HFFc6 (cell line): Measurements from ENCODE around the gene SENP7. TPM values are rescaled to one million over a fixed set of nuclear protein-coding genes. Genes with fewer than 3 reads are reported as not detected.
A peak's percentile ranks its signal among the peaks of the same experiment; 100 is the strongest.

ENCODE experiments used
- DNase-seq: peaks from one replicate; pipeline ENCODE4 v3.0.0-alpha.2; 2018
- H3K27ac Mint-ChIP-seq: 2 replicates; pipeline ENCODE4 v1.8.0; 2020; ENCODE audit warnings: mild to moderate bottlenecking, mixed read lengths
- H3K27me3 Mint-ChIP-seq: 2 replicates; pipeline ENCODE4 v1.8.0; 2021; ENCODE audit warnings: mild to moderate bottlenecking, moderate library complexity, mixed read lengths; ENCODE audit not compliant: insufficient read depth
- H3K36me3 Mint-ChIP-seq: 2 replicates; pipeline ENCODE4 v1.8.0; 2021; ENCODE audit warnings: low read depth, mixed read lengths
- H3K4me1 Mint-ChIP-seq: 2 replicates; pipeline ENCODE4 v1.8.0; 2020; ENCODE audit warnings: low read depth, mixed read lengths
- H3K4me3 Mint-ChIP-seq: 2 replicates; pipeline ENCODE4 v1.8.0; 2020; ENCODE audit warnings: mild to moderate bottlenecking, moderate library complexity, mixed read lengths
- H3K9me3 Mint-ChIP-seq: 2 replicates; pipeline ENCODE4 v1.8.0; 2020; ENCODE audit warnings: mild to moderate bottlenecking, mixed read lengths
- total RNA-seq, 6 experiments: library from RNA; stranded (reverse); fragmentation: NEBNext Ultra II Directional; extraction: Animal tissue kit (Norgen Biotek cat#: 25700); gene quantifications; 2 replicates in 1 of 6; 3 replicates in 5 of 6; pipeline ENCODE4 v1.2.3, GENCODE V29; 2021
- TF ChIP-seq, protein P1 (sequence below): fragments of 200-600 bp; sonication (generic); IDR thresholded peaks from 2 replicates; pipeline ENCODE4 v1.5.0; 2021; ENCODE audit warnings: antibody characterized with exemption, mild to moderate bottlenecking

The SENP7 gene
- total RNA-seq, 6 experiments from 2014 or later: 4.1 to 6.7 (median 5.6) TPM

- Mint-ChIP-seq H3K4me3 (no peak overlapping the region), H3K36me3 (peaks cover 20% of the 10 kb centered on the region), H3K27ac (no peak overlapping the region), H3K27me3 (0 out of 2 replicates have a peak, but pooled peaks cover 2% of the 10 kb centered on the region), H3K4me1 (peaks cover 9% of the 10 kb centered on the region), H3K9me3 (peaks cover 17% of the 10 kb centered on the region)
- DNase-seq: no peak
- TF ChIP-seq, protein P1, sequence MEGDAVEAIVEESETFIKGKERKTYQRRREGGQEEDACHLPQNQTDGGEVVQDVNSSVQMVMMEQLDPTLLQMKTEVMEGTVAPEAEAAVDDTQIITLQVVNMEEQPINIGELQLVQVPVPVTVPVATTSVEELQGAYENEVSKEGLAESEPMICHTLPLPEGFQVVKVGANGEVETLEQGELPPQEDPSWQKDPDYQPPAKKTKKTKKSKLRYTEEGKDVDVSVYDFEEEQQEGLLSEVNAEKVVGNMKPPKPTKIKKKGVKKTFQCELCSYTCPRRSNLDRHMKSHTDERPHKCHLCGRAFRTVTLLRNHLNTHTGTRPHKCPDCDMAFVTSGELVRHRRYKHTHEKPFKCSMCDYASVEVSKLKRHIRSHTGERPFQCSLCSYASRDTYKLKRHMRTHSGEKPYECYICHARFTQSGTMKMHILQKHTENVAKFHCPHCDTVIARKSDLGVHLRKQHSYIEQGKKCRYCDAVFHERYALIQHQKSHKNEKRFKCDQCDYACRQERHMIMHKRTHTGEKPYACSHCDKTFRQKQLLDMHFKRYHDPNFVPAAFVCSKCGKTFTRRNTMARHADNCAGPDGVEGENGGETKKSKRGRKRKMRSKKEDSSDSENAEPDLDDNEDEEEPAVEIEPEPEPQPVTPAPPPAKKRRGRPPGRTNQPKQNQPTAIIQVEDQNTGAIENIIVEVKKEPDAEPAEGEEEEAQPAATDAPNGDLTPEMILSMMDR: no peak
Measured at GRCh38 chr3:101303836-101304235, 209.2 kb downstream of the SENP7 start.

GRCh38 chr3:101303089-101303731 lies 209.8 kb downstream of the SENP7 start:
- no peak for DNase-seq
- Mint-ChIP-seq H3K4me1 (peaks cover 9% of the 10 kb centered on the region), H3K36me3 (peaks cover 14% of the 10 kb centered on the region), H3K9me3 (peaks cover 12% of the 10 kb centered on the region), H3K27me3 (0 out of 2 replicates have a peak, but pooled peaks cover 2% of the 10 kb centered on the region), H3K4me3 (no peak overlapping the region), H3K27ac (no peak overlapping the region)
- TF ChIP-seq, protein P1: no peak

- TF ChIP-seq, protein P1: no peak
- H3K36me3 Mint-ChIP-seq: peaks cover 10% of the 10 kb centered on the region
- peaks cover 17% of the 10 kb centered on the region for H3K9me3 Mint-ChIP-seq
- DNase-seq: no peak
- H3K4me3 Mint-ChIP-seq: no peak overlapping the region
- H3K27ac Mint-ChIP-seq: no peak overlapping the region
- peaks cover 9% of the 10 kb centered on the region for H3K4me1 Mint-ChIP-seq
- peaks cover 6% of the 10 kb centered on the region; the same call in 1 of the 2 replicates for H3K27me3 Mint-ChIP-seq
Measured at GRCh38 chr3:101300073-101300472, 212.9 kb downstream of the SENP7 start.

DNA sequence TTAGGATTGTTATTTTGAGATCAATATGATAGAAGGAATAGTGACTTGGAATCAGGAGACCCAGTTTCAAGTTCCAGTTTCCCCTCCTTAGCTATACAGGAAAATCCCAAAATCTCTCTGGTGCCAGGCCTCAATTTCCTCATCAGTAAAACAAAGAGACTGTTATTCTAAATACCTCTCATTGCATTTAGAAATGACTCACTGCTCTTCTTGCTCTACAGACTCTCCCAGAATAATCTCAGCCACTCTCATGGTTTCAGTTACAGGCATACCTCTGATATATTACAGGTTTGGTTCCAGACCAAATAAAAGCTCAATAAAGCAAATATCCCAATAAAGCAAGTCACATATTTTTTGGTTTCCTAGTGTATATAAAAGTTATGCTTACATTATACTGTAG lies 221.0 kb downstream of the SENP7 start:
- peaks cover 12% of the 10 kb centered on the region for H3K4me1 Mint-ChIP-seq
- no peaks in the 10 kb centered on the region for H3K36me3 Mint-ChIP-seq
- no peak overlapping the region for H3K27ac Mint-ChIP-seq
- H3K4me3 Mint-ChIP-seq: no peak overlapping the region
- H3K27me3 Mint-ChIP-seq: peaks cover 2% of the 10 kb centered on the region; the same call in 1 of the 2 replicates
- peaks cover 5% of the 10 kb centered on the region; the same call in 1 of the 2 replicates for H3K9me3 Mint-ChIP-seq
- TF ChIP-seq, protein P1: no peak
- DNase-seq: peak; percentile 5

GRCh38 chr3:101288294-101288693 lies 224.7 kb downstream of the SENP7 start:
- H3K4me1 Mint-ChIP-seq: peaks cover 12% of the 10 kb centered on the region
- H3K4me3 Mint-ChIP-seq: no peak overlapping the region
- no peaks in the 10 kb centered on the region; the same call in none of the 2 replicates for H3K27me3 Mint-ChIP-seq
- TF ChIP-seq, protein P1: no peak
- H3K27ac Mint-ChIP-seq: no peak overlapping the region
- H3K36me3 Mint-ChIP-seq: no peaks in the 10 kb centered on the region
- DNase-seq: no peak
- no peaks in the 10 kb centered on the region for H3K9me3 Mint-ChIP-seq
